Stimulated activated CD4-positive, alpha-beta T cell treated with anti-CD3 and anti-CD28 coated beads, Interleukin-12 subunit alpha, Interleukin-12 subunit beta, amount 100 ng/mL, for 4 hours (primary cell): ENCODE measurements around the gene ADGRB3.
"Not testable (repeated sequence)": the region's sequence is repeated elsewhere in the genome, so short reads cannot be mapped to it uniquely, and the experiment has no call there.

Experiments
- DNase-seq: peaks from one replicate; pipeline ENCODE4 v3.0.0-alpha.2; 2020

Gene ADGRB3

DNA sequence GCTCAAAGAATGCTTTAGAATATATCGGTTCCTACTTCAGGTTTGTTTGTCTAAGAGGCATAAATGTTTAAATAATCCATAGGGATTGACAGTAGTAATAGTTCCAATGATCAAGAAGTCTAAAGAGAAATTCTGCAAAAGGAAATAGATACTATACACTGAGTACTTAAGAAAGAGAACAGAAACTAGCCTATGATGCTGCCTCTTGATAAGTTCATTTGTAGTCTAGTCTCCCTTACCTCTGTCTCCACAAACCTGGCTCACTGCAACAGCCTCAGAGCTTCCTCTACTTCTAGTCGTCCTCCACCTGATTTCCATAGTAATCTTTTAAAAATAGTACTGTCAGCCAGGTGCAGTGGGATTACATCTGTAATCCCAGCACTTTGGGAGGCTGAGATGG, 650.0 kb downstream of the ADGRB3 start:
- no peak for DNase-seq

DNA sequence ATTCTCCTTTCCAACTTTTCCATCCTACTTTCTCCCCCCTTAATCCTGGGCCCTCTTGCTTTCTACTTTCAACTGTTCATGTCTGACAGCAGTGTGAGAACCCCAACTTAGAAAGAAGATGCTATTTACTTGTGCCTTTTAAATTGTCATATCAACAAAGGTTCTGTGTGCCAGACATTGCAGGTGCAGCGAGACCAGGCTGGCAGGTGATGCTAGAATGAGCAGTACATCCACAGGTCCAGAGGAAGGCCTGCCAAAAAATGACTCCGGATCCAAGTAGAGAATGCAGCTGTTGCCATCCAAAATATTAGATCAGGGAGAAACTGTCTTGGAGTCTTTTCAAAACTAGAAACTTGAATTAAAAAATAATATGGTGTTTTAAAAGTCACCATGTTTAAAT, 651.2 kb downstream of the ADGRB3 start:
- DNase-seq = no peak

DNA sequence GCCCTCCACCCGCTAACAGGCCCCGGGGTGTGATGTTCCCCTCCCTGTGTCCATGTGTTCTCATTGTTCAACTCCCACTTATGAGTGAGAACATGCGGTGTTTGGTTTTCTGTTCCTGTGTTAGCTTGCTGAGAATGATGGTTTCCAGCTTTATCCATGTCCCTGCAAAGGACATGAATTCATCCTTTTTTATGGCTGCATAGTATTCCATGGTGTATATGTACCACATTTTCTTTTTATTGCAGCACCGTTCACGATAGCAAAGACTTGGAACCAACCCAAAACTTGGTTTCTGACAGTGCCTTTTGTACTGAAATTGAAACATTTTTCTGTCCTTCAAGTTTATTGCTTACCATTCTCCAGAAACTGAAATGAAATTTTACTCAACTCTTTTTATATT, 653.1 kb downstream of the ADGRB3 start:
- DNase-seq = not testable (repeated sequence)

DNA sequence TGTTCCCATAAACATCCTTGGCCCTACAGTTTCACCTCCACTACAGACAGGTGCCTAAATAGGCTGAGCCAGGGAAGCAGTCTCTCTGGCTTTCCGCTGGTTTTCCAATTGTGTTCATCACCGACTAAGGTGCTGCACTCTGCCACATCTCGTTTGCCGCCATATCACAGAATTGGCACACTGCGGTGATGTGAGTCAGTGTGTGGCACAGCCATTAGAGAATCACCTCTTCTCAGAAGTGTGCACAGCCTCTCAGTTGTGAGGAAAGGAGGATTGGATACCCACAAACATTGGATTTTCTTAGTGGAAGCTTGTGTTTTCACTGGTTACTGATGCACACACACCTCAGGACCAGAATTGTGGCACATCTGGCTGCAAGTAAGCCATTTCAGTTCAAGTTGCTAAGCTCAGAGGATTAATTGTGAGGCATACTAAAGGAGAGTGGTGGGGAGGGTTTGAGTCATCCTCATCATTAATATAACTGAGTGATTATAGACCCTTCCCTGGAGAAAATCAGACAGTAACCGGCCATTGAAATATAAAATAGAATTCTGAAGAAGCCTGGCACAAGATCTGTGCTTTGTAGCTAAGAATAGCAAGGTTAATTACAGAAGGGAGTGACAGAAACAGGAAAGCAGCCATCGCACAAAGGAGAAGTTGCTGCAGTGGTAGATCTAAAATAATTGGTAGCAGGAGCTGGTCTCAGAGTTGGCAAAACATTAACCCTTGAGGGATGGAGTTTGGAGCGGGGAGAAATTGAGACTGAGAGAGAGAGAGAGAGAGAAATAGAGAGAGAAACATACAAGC, 654.8 kb downstream of the ADGRB3 start:
- no peak for DNase-seq

DNA sequence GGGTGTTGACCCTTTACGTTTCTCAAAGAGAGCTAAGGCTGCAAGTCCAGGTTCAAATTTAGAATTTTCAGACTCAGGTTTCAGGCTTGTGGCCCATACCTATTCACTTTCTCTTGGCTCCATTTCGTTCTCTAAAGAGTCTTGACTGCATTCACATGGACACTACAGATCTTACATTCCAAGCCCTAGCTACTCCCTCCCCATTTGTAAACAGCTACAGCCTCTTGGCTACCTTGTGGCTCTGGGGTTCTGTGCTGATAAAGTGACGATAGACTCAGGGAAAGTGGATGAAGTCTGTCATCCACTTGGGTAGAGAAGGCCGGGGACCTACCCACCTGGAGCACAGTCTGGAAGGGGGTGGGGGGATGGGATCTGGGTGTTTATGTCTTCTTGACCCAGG, 658.4 kb downstream of the ADGRB3 start:
- no peak for DNase-seq

DNA sequence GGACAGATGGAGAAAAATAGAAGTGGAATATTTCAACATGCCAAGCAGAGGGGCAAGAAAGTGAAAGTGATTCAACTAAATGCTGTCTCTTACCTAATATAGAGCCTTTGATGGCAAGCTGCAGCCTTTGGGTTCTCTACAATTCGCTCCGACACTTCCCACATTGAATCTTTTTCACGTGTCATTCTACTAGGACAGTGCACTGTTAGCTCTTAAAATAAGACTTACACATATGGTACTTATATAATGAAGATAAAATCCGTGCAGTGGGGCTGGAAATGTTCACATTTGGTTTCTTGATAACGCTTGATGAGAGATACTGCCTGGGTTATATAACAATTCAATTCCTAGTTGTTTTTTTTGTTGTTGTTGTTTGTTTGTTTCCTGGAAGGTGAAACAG, 659.3 kb downstream of the ADGRB3 start:
- DNase-seq = no peak

DNA sequence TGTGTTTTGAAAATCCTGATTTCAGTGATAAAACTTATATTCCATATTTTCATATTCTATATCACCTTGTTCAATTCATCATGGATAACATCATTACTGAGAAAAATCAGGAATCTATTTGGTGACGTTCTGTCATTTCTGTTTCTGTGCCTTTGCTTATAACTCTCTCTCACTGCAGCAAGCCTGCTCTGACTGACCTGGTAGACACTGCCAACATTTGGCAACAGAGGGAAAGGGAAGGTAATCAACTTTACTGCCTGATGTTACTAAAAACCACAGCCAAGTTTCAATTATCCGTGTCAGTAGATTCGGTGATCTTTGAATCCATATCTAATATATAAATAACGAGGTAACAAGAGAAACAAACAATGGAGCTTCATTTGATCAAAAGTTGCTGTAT, 659.8 kb downstream of the ADGRB3 start:
- DNase-seq = no peak

DNA sequence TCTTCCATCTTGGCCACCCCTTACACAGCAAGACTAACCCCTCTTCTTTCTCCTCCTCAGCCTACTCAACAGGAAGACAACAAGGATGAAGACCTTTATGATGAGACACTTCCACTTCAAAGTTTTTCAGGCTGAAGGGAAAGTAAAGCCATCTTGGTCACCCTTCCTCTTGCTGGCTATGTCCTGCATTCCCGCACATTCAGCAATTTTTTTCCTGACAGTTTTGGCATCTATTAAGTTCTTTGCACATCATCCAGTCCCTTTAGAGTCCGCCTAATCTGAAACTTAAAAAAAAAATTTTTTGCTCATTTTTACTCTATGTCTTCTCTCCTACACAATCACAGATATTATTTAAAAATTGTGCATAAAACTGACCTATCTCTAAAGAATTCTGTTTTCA, 668.3 kb downstream of the ADGRB3 start:
- no peak for DNase-seq

DNA sequence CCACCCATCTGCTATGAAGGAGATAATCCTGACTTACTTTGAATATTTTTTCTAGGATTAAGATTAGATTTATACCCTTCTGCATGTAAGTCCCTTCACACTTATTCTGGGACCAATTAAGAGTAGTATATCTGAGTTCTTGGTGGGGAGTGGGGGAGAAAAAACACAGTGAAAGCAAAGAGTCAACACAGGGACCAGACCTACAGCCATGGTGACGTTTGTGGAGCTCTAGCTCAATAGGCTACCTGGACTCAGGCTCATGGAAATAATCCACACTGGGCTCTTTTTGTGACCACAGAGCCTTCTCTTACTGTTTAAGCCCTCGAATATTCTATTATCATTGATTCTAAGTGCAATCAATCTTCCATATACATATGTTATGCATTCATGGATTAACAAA, 670.4 kb downstream of the ADGRB3 start:
- DNase-seq = no peak

DNA sequence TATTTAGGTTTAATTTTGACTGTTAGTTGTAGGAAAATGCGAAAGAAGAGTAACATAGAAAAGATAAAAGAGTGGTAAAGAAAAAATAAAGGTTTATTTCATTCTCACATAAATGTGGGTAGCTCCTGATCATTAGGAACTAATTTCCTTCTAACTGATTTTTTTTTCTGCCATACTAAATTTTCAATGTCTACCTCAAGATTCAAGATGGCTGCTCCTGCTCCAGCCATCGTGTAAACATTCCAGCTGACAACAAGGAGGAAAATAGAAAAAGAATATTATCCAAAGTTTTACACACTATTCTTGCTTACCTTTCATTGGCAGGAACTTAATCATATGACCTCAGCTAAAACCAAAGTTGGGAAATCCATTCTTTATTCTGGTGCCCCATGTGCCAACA, 673.5 kb downstream of the ADGRB3 start:
- DNase-seq = no peak

DNA sequence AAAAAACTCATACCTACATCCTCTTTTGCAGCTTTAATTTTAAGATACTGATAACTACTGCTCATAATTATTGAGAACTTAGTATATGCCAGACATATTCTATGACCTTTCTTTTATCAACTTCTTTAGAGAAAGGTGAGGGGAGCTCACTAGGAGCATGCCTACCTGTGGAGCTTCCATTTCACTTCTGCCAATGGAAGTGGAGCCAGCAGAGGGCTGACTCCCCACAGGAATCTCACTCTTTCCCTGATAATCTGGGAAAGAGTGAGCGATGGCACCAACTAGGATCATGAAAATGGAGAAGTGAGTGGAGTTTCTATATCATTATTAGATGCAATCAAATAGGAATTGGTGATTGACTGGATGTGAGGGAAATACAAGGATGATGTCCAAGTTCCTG, 676.8 kb downstream of the ADGRB3 start:
- DNase-seq = no peak

DNA sequence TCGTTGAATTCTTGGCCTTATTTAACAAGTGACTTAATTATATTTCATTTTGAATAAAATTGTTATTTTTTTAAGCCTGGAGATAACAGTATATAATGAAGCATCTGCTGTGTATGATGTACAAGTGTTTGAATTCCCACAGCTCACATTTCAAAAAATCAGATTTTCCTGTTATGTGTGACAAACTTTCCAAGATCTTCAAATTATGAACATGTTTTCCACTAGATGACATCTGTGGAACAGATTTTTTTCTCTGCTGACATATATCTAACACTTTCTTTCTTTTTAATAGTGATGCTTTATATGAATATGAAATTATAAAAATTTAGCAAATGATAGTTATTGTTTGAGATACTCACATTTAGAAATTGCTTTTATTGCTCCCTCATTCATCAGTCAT, 678.9 kb downstream of the ADGRB3 start:
- no peak for DNase-seq

DNA sequence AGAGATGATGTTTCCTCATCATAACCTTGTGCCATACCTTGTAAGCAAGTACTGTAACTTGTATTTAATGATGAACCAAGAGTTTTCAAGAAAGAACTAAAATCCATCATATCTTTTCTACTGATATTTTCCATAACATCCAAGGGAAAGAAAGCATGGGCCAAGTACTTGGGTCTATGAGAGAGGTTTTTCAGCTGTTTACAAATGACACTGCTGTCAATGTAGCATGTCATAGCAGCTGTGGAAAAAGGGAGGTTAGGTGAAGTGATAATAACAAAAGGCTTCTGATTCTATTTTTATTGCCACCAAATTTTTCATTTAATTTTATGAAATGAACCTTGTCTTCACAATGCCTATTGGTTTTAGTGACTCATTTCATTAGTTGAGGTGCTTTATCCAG, 679.4 kb downstream of the ADGRB3 start:
- no peak for DNase-seq

DNA sequence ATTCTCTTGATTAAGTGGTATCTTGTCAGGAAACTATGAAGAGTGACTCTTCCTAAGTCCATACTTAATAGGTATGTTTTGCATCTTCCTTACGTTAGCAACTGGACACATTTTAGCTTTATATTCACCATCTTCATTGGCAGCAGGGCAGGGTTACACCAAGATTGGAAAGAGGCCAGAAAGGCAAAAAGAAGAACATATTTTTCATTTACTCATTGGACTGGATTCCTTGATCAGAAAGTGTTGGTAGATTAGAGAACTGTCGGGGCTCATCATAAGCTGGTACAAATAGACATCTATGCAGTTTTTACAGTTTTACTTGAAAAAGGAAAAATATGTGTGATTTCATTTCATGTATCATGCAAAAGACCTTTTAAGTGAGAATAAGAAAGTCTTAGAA, 696.8 kb downstream of the ADGRB3 start:
- no peak for DNase-seq

DNA sequence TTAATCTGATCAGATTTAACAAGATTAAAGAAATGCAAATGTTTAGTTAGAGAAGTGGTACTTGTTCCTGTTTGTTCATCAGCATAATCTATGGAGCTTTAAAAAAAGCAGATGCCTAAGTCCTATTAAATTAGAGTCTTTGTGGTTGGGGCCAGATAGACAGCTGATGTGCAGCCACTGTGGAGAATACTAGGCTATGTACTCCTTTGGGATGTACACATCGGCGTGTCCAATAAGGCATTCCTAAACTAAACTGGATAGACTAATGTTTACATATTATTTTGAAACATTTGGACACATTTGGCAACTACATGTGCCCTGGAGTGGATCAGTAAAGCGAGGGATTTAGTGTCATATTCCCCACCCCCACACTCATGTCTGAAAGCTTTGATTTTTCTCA, 702.2 kb downstream of the ADGRB3 start:
- DNase-seq = no peak

DNA sequence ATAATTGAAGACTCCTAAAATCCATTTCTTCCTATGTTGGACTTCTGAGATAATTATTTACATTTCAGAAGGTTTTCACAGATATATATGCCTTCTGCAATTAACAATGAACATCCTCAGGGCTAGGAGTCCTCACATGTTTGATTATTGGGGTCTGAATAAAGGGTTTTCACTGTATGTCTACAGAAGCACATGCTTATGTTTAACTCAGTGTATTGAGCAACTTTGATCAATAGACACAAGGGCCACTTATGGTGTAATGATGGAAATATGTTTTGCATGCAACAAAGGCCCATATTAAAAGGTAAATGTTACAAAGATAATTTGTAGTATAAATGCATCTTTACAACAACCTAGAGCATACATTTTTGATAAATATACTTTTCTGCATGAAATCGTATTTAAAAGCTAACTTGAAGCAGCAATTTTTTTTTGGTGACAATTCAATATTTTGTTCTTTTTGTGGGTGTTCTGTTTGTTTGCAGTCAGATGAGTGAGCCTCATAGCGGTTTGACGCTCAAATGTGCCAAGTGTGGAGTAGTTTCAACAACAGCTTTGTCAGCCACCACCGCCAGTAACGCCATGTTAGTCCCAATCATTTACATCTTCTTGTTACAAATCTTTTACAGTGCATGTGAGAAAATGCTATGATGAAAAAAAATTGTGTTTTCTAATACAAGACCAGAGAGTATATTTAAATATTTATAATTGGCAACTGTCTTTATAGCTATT, 703.5 kb downstream of the ADGRB3 start:
- no peak for DNase-seq

DNA sequence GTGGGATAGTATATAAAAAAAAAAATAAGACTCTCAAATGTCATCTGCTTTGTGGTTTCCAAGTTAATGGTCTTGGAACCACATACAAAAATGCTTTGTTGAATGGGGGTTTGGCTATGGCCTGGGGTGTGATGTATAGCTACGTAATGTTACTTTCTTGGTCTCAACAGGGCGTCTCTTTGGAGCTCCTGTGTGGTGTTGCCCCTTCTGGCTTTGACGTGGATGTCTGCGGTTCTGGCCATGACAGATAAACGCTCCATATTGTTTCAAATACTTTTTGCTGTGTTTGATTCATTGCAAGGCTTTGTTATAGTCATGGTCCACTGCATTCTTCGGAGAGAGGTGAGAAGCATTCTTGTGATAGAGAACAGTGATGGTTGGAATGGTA, 704.1 kb downstream of the ADGRB3 start:
- DNase-seq = no peak

DNA sequence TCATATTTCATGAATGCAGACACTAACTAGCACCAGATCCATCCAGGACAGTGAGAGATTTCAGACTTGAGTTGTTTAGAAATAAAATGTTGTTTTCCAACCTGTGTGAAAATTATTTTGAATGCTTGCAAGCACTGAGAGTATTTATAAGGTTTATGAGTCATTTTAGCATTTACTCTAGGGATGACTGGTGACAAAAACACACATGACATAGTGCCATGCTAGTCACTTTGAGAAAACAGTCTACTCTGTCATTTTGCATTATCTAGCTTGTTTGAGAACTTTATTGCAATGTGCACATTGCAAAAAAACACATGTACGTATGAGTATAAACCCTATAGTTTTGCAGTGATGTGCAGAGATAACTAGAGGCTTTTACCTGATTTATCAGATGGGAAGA, 705.1 kb downstream of the ADGRB3 start:
- no peak for DNase-seq

DNA sequence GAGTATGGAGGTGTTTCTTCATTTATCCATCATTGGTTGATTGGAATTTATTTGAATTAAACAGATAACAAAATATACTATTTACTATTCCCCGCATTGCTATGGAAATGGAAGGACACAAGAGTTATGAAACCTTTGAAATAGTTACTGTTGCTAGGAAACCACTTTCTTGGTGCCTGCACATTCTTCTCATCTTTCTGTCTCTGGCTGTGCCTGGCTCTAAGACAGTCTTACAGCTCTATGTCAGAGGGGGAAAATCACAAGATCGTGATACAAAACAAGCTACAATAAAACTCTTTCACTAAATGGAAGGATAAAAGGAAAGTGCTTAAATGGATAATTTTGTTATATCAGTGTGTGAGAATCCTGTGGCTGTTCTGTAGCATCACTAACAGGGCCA, 708.8 kb downstream of the ADGRB3 start:
- no peak for DNase-seq

DNA sequence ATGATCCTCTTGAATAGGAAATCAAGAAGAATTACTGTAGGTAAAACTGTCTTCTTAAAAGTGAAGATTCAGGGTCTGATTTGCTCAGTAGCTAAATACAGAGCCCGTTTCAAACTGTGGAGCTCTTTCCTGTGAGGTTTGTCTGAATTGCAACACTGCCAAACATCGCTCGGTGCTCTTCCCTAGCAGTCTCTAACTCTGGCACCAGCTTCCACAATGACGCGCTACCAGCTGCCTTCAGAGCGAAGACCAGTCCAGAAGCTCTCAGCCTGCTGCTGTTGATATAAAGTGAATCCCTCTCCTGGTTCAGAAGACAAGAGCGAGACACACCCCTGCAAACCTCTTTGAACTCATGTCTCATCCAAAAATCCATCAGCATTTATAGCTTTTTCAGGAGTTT, 714.7 kb downstream of the ADGRB3 start:
- no peak for DNase-seq

DNA sequence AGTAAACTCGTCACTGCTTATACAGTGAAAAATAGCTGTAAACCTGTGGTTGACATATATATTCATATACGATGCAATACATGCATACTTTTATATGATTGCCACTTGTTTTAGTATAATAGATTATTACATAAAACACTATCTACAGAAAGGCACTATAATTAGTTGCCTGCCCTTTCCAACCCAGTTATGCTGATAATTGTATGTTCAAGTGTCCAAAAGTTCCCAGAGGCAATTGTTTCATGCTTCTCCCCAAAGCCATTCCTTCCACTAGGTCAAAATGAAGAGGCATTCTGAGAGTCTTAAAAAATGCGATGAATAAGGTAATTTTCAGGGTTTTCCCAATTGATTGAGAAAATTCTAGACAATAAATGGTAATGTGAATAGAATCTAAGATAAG, 727.1 kb downstream of the ADGRB3 start:
- DNase-seq = no peak

DNA sequence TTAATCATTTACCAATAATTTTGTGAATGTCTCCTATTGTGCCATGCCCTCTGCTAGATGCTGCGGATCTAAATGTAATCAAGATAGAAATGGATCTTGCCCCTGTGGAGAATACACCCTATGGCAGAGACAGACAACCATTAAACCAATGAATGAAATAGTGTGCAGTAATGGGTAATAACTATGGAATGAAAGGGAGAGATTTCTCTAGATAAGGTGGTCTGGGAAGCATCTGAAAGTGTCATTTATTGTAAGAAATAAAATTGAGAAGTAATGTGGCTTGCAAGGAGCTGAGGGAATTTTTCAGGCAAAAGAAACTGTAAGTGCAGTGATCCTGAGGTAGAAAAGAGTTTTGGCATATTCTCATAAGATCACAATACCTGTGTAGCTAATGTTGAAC, 731.7 kb downstream of the ADGRB3 start:
- no peak for DNase-seq

DNA sequence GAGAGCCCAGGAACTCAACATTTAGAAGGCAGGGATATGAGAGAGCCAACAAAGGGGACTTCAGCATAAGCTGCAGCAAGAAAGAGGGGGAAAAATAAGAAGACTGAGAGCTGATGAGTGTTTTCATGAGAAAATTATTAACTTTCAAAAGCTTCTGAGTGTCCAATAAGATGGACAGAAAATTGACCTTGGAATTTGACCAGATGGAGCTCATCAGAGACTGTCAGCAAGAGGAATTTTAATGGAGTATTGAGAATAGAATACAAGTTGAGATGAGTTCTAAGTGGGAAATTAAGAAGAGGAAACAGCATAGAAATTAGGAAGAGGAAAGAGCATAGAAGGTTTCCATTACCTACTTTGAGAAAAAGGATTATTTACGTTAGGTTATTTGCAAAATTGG, 733.5 kb downstream of the ADGRB3 start:
- no peak for DNase-seq

DNA sequence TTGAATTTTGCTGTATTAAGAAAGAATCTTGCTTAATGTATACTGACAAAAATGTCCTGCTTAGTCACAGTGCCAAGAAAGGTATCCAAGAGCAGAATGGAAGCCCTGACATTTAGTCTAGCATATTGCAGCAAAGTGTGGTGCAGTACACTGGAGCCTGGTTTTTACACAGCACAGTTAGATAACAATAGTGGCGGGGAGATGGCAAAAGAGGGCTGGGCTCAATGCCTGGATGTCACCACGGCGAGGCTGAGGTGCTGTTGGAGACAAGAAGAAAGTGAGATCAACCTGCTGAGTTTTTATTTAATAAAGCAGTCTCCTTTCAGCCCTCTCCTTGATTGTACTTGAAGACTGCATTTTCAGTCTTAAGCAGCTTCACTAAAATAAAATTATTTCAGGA, 735.7 kb downstream of the ADGRB3 start:
- no peak for DNase-seq

DNA sequence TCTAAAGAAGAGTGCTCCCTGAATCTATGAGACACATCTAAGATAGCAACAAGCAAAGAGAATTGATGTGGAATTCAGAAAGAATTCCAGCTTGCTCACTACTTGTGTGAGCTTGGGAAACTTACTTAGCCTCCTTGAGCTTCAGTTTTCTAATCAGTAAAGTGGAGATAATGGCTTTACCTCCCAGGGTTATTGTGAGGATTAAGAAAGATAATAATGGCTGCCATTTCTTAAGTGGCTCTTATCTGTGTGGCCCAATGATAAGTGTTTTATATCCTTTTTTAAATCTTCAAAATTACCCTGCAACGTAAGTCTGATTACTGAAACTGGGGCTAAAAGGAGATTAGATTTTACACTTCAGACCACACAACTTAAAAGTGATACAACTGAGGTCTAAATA, 743.2 kb downstream of the ADGRB3 start:
- no peak for DNase-seq
